Measurements from ENCODE around the gene OBP2B.
"Not testable (repeated sequence)": the region's sequence is repeated elsewhere in the genome, so short reads cannot be mapped to it uniquely, and the experiment has no call there.

OBP2B gene

DNA sequence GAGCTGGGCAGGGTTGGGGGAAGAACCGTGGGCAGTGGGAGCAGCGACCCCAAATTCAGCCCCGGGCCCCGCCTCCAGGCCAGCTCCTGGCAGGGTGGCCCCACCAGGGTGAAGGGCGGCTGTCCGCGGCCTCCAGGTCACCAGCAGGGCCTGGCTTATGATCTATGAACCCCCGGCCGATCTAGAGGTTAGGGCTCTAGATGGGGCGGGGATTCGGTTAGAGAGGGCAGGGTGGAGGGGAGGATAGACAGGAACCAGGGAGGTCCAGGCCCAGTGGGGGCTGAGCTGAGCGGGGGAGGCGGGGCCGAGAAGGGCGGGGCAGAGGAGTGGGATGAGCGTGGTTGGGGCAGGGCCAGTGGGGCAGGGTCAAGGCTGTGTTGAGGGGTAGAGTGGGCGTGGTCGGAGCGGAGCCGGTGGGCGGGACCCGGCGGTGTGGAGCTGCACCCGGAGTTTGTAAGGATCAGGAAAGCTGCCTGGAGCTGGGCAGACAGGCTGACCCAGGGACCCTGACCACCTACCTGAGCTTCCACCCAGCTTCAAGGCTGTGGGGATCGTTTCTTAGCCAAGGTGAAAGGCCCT lies 29.3 kb upstream of the OBP2B start:
- peak in 1 of 2 experiments; percentile 7 for DNase-seq

- DNase-seq: no peak
Observed at GRCh38 chr9:133237035-133237731, 28.1 kb upstream of the OBP2B start.

DNA sequence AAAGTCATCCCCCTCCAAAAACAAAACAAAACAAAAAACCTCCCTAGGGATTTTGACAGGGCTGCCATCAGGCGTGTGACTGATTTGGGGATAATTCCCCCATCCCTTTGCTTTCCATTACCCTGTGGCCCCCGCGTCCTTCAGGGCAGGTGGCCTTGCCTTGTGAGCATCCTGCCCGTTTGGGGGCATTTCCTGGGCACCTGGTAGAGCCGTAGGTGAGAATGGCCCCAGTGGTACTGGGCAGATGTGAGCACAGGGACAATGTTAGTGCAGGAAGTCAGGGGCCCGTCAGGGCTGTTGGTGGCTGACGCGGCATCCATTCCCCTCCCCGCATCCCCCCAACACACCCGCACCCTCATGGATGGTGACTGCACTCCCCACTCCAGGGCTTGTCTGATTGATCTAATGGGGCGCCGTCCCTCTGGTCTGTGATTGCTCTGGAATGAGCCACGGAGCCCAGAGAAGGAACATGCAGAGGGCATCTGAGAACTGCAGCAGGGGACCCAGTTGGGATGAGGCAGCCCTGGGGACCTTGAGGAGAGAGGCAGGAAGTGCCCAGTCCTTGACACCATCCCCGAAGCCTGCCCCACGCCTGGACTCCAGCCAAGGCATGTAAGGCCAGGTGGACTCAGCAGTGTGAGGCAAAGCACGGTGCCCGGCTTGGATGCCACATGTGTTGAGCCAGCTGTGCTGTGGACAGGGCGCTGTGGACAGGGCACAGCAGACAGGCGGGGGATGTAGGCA lies 27.4 kb upstream of the OBP2B start:
- DNase-seq: not testable (repeated sequence)

- DNase-seq: no peak
Observed at GRCh38 chr9:133235549-133236222, 26.6 kb upstream of the OBP2B start.

DNA sequence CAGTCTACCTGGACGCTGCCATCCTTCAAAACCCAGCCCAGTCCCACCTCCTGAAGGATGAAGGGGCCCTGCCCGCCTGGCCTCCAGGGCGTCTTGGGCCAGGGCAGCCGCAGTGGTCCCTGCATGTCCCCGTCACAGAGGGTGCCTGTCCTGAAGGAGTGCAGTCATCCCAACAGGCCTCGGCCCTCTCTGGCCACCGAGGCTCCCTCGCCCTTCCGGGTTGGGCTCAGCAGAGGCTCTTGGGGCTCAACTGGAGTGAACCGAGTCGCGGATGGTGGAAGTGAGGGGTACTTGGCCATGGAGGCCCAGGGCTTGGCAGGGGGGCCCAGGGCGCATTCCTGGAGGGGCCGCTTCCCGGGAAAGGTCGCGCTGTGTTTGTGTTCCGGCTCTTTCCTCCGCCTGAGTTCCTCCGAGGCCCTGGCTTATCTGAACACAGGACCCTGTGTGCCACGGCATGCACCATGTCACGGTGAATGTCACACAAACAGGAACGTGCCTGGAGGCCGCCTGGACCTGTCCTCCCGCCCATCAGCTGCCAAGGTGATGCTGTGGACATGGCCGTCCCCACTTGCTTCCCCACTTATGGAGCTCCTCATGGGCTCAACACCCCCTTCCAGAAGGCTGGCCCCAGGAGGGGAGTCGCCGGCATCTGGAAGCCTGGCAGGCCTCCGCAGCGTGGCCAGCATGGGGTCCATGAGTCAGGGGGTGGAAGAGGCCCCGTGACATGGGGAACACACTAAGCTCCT lies 25.7 kb upstream of the OBP2B start:
- DNase-seq: no peak

DNA sequence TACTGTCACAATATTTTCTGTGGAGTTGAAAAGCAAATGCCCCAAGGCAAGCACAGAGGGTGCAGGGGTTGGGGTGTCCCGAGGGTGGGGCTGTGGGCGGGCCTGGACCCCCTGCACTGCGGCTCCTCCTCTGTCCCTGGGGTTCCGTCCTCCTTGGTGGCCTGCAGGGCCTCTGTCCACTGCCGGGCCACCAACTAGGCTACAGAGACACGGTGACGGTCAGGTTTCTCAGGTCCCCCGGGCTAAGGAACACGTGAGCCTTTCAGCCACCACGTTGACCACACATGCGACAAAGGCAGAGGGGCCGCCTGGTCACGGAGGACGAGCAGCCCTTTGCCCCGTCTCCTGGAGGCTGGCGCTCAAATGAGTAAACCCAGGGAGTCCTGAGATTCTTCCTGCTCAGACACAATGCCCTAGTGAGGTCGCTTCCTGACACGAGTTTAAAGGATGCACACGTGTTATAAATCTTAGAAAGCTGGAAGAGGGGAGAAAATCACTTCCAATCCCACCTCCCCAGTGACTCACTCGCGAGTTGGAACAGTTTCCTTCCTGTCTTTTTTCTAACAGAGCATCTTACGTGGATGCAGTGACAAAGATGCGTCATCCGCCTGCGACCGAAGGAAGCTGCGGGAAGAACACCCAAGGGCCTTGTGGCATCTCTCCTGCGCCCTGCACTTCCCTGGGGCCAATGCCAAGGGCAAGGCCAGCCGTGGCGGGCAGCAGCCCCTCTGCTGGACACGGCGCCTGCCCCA lies 24.8 kb upstream of the OBP2B start:
- no peak for DNase-seq

DNA sequence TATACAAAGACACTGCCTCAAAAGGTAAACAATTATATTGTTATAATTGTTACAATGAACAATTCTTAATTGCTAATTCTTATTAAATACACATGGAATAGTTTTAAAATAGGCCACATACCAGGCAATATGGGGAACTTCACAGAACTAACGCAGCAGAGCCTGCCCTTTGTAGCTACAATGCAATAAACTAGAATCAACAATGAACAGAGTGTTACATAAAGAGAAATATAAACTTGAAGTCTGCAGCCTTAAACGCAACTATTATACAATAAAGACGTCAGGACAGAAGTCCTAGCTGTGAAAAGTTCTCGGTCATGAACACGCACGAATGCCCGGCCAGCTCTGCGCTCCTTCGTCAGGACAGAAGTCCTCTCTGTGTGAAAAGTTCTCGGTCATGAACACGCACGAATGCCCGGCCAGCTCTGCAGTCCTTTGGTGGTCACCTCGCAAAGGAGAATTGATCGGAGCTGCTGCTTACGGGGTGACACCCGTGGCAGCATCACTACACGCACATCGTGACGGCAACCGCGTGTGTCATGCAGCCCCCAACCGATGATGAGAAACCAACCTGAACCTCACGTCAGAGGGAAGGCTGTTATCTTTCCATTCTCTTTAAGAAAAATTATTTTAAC lies 23.0 kb upstream of the OBP2B start:
- DNase-seq: not testable (repeated sequence)

DNA sequence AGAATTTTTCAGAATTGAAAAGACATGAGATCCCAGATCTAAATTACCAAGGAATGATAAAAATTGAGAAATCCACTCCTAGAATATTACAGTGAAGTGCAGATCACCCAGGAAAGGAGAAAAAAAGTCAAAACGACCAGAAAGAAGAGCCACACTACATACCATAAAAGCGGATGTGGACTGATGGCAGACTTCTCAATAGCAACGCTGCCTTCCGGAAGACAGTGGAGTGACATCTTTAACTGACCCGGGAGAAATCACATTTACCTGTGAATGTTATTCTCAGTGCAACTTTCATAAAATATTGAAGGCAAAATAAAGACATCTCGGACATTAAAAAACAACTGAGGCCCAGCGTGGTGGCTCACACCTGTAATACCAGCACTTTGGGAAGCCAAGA lies 21.5 kb upstream of the OBP2B start:
- DNase-seq: not testable (repeated sequence)

GRCh38 chr9:133230093-133230492 lies 21.0 kb upstream of the OBP2B start:
- no peak for DNase-seq

- not testable (repeated sequence) for DNase-seq
Observed at GRCh38 chr9:133228474-133229193, 19.6 kb upstream of the OBP2B start.

- not testable (repeated sequence) for DNase-seq
Observed at GRCh38 chr9:133227996-133228395, 18.9 kb upstream of the OBP2B start.

DNA sequence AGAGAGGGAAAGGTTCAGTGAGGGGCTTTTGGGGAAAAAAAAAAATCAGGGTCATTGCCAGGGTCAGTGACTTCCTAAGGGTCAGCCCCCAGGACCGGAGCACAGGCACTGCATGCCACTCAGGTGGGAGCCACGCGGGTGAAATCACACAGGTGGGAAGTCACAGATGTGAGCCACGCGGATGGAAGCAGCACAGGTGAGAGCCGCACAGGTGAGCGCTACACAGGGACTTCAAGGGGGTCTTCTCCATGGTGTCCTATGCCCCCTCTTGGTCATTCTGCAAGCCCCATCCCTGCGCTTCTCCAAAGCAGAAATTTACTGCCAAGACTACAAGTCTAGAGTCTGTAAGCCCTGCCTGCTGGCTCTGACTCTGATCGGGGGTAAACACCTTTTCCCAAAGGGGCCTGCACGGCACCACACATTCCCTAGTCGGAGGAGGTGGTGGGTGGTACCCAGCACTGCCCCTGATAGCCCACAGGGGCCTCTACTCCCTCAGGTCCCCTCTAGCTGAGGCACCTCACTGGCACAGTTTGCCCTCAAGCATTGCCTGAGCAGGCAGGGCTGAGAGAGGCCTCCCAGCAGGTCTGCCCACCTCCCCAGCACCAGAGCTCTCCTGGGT lies 18.3 kb upstream of the OBP2B start:
- no peak for DNase-seq

DNA sequence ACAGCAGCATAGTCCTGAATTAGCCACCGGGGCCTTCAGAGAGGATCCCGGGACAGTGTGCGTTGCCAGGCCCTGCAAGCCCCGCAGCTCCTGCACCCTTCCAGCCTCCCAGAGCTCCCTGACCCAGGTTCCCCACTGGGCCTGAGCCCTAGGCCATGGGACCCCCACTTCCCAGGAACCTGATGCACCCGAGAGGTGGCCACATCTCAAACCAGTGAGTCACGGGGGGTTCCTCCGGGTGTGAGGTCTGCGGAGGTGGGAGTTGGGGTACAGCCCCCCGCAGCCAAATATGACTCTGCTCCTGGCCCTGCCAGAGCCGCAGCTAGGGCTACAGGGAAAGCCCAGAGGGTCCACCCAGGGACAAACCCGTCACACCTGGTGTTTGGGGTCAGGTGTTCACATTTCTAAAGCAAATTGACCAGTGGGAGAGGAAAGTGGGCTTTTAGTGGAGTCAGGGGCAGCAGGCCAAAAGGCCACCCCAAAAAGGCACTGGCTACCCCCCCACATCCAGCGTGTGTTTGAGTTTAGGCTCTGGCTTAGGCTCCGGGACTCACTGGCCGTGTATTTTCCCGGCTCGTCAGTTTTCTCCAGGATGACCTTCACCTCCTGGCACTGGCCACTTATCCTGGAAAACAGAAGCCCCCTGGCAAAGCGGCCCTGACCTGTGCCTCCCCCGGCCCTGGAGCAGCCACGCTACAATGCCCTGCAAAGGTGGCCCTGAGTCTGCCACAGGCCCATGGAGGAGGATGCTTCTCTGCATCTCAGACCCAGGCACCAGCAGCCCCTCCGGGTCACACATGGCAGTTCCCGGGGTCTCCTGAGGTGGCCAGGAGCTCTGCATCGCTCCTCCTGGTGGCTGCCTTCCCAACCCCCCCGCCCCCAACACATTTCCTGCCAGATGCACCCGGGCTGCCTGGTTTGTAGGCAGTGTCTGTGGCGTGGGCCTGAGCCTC lies 17.4 kb upstream of the OBP2B start:
- no peak for DNase-seq

- DNase-seq: no peak
Observed at GRCh38 chr9:133225171-133226011, 16.3 kb upstream of the OBP2B start.

DNA sequence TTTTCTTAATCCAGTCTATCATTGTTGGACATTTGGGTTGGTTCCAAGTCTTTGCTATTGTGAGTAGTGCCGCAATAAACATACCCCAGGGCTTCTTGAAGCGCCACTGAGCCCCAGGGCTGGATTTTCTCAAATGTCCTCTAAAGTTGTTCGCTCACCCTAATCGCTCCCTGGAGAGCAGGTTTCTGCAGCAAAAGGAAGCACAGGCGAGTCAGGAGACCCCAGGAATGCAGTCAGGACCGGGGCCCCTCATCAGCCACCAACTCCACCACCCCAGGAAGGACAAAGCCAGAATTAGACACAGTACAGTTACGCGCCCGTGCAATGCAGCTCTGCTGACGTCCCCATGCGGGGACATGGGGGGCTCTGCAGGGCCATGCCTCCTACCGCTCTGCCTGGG lies 15.7 kb upstream of the OBP2B start:
- DNase-seq: no peak

DNA sequence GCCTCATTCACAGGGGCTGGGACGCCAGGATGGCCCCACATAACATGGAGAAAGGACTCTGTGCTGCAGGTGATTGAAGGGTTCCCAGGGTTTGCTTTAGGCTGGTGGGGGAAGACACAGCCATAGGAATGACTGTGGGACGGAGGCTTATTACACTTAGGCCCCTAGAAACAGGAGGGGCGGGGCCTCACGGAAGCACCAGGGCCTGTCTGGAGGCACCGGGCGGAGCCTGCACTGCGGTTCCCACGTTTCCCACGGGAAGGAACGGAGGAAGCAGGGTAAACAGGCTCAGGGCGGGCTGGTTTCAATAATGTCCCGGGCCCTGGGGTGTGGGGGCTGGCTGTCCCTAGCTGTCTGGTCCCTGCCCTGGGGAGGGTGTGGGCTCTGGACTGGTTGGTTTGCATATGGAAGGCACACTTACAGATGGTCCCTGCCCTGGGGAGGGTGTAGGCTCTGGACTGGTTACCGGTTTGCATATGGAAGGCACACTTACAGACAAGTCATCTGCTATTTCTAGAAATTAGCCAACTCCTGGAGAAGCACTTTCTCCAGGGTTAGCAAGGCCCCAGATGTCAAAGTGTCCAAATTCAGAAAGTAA lies 14.2 kb upstream of the OBP2B start:
- not testable (repeated sequence) for DNase-seq

GRCh38 chr9:133221994-133222393 lies 12.9 kb upstream of the OBP2B start:
- not testable (repeated sequence) for DNase-seq

All from activated CD4-positive, alpha-beta T cell treated with anti-CD3 and anti-CD28 coated beads, Interleukin-2, amount 50 U/mL, for 4 hours (primary cell).